ENCODE data around the gene TEX26. TPM values are rescaled to one million over a fixed set of nuclear protein-coding genes. Genes with fewer than 3 reads are reported as not detected.
"Not testable (repeated sequence)": the region's sequence is repeated elsewhere in the genome, so short reads cannot be mapped to it uniquely, and the experiment has no call there.

Gene TEX26
- total RNA-seq, 2 donors from 2014 or later, result not detected

DNA sequence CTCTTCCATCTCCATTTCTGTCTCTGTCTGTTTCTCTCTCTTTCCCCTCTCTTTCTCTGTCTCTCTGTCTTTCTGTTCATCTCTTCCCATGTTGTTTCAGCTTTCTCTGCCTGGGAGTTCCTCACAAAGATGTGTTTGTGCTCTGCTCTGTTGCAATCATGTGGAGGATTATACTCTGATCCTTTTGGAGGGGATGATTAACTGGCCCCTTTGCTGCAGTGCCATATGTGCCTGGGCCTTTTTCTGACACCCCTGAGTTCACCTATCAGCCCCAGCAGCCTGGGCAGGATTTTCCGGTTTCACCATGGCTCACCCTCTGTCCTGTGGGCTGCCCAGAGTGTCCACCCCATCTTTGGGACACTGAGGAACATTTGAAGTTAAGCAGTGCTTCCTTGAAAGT lies 9.0 kb upstream of the TEX26 start:
- TF ChIP-seq, protein P1, sequence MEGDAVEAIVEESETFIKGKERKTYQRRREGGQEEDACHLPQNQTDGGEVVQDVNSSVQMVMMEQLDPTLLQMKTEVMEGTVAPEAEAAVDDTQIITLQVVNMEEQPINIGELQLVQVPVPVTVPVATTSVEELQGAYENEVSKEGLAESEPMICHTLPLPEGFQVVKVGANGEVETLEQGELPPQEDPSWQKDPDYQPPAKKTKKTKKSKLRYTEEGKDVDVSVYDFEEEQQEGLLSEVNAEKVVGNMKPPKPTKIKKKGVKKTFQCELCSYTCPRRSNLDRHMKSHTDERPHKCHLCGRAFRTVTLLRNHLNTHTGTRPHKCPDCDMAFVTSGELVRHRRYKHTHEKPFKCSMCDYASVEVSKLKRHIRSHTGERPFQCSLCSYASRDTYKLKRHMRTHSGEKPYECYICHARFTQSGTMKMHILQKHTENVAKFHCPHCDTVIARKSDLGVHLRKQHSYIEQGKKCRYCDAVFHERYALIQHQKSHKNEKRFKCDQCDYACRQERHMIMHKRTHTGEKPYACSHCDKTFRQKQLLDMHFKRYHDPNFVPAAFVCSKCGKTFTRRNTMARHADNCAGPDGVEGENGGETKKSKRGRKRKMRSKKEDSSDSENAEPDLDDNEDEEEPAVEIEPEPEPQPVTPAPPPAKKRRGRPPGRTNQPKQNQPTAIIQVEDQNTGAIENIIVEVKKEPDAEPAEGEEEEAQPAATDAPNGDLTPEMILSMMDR (IDR thresholded peaks at IDR 0.05), result no peak
- no peak for TF ChIP-seq POLR2A (IDR thresholded peaks at IDR 0.05)
- TF ChIP-seq POLR2AphosphoS5 (IDR thresholded peaks at IDR 0.05), result no peak
- no peak for DNase-seq (ENCODE audit: low spot score)
- Histone ChIP-seq H3K36me3 (no peaks in the 10 kb centered on the region), H3K4me1 (replicated peaks) (no peaks in the 10 kb centered on the region), H3K4me3 (no peak overlapping the region), H3K9me3 (no peaks in the 10 kb centered on the region), H3K27ac (no peak overlapping the region), H3K27me3 (replicated peaks; ENCODE audit: insufficient read depth) (peaks cover 4% of the 10 kb centered on the region)
- intact Hi-C loops (cut with DNase I), result no loop called here
- 91% methylated on average over 1 of the region's 1 CpG for WGBS

DNA sequence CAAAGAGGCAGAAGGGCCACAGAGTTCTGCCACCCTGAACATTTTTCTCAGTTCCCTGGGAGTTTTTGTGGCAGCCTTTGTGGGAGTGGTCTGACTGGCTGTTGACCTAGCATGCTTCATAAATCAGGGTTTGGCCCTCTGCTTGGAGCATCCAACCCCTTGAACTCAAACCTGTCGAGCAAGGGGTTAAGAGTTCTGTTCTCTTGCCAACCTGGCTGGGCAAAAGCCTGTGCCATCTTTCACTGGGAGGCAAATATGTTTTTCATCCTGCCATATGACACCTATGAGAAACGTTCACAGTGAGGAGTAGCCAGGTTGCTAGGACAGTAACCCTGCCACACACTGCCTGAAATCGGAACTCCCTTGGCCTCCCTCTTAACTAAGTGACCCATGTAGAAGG lies 7.7 kb upstream of the TEX26 start:
- intact Hi-C loops (cut with DNase I), result no loop called here
- no peak overlapping the region for H3K27ac ChIP-seq
- WGBS, result 38% methylated on average over 3 of the region's 3 CpGs
- H3K4me3 ChIP-seq, result no peak overlapping the region
- DNase-seq (ENCODE audit: low spot score), result no peak
- TF ChIP-seq, protein P1 (IDR thresholded peaks at IDR 0.05), result no peak
- no peaks in the 10 kb centered on the region for H3K36me3 ChIP-seq
- peaks cover 4% of the 10 kb centered on the region for H3K27me3 ChIP-seq (replicated peaks; ENCODE audit: insufficient read depth)
- H3K4me1 ChIP-seq (replicated peaks), result no peaks in the 10 kb centered on the region
- no peaks in the 10 kb centered on the region for H3K9me3 ChIP-seq

DNA sequence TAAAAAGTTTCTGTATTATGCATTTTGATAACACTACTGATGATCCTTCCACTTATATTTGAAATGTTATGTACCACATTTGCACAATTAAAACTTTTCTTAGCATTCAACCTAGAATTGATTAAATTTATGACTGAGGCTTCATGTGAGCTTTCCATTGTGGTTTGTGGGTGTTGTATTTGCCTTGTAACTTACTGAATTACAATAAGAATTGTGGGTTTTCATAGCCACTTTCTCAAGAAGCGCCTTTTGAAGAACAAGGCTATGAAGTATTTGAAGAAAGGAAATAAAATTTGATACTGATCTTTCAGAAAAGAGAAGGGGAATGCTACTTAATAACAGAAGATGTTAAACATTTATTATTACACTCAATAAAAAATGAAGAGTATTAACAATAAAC lies 7.0 kb upstream of the TEX26 start:
- no peak overlapping the region for H3K4me3 ChIP-seq
- TF ChIP-seq, protein P1 (IDR thresholded peaks at IDR 0.05), result no peak
- TF ChIP-seq POLR2AphosphoS5 (IDR thresholded peaks at IDR 0.05) (no peak), POLR2A (IDR thresholded peaks at IDR 0.05) (no peak)
- 55% methylated on average over 1 of the region's 1 CpG for WGBS
- no peak for DNase-seq (ENCODE audit: low spot score)
- no peaks in the 10 kb centered on the region for H3K4me1 ChIP-seq (replicated peaks)
- H3K27me3 ChIP-seq (replicated peaks; ENCODE audit: insufficient read depth), result peaks cover 4% of the 10 kb centered on the region
- H3K36me3 ChIP-seq, result no peaks in the 10 kb centered on the region
- H3K9me3 ChIP-seq, result no peaks in the 10 kb centered on the region
- no peak overlapping the region for H3K27ac ChIP-seq
- intact Hi-C loops (cut with DNase I), result no loop called here

DNA sequence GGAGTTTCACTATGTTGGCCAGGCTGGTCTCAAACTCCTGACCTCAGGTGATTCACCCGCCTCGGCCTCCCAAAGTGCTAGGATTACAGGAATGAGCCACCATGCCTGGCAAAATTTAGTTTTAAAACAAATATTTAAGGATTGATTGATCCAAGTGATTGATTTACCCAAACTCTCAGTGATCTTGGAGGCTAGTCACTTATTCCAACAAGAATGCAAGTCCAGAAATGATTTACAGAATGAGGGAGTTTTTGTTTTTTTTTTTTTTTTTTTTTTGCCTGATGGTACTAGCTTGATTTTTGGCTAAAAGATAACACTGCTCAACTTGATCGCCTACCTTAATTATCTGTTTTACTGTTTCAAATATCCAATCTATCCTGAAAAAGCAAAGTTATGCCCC lies 5.7 kb upstream of the TEX26 start:
- no peak for DNase-seq (ENCODE audit: low spot score)
- H3K36me3 ChIP-seq, result no peaks in the 10 kb centered on the region
- no peak overlapping the region for H3K27ac ChIP-seq
- intact Hi-C loops (cut with DNase I), result no loop called here
- TF ChIP-seq POLR2AphosphoS5 (IDR thresholded peaks at IDR 0.05), result no peak
- no peak for TF ChIP-seq POLR2A (IDR thresholded peaks at IDR 0.05)
- TF ChIP-seq, protein P1 (IDR thresholded peaks at IDR 0.05), result no peak
- 93% methylated on average over 3 of the region's 3 CpGs for WGBS
- H3K27me3 ChIP-seq (replicated peaks; ENCODE audit: insufficient read depth), result peaks cover 4% of the 10 kb centered on the region
- H3K4me3 ChIP-seq, result no peak overlapping the region
- H3K9me3 ChIP-seq, result no peaks in the 10 kb centered on the region
- H3K4me1 ChIP-seq (replicated peaks), result no peaks in the 10 kb centered on the region

DNA sequence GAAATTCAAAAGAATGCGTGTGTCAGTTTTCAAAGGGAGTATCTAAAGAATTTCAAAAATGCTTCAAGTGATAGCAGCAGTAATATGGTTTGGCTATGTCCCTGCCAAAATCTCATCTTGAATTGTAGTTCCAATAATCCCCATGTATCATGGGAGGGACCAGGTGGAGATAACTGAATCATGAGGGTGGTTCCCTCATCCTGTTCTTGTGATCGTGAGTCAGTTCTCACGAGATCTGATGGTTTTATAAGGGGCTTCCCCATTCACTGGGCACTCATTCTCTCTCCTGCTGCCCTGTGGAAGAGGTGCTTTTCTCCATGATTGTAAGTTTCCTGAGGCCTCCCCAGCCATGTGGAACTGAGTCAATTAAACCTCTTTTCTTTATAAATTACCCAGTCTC lies 5.3 kb upstream of the TEX26 start:
- H3K9me3 ChIP-seq; DNase-seq (ENCODE audit: low spot score); H3K27me3 ChIP-seq (replicated peaks; ENCODE audit: insufficient read depth); H3K36me3 ChIP-seq; H3K4me3 ChIP-seq; H3K4me1 ChIP-seq (replicated peaks); intact Hi-C loops (cut with DNase I); H3K27ac ChIP-seq: not testable (repeated sequence)
- 87% methylated on average over 3 of the region's 3 CpGs for WGBS
